DMS53 treated with DMSO at 0.1 percent for 48 hours (cell line): ENCODE data around the gene GALNT12.

Experiments used
- DNase-seq: peaks from one replicate; lab custom pipeline; 2025; ENCODE audit not compliant: unreplicated experiment; lab: John Stamatoyannopoulos, UW

GALNT12 gene

GRCh38 chr9:98877311-98877710 lies 69.8 kb downstream of the GALNT12 start:
- no peak for DNase-seq

GRCh38 chr9:98879094-98879962 lies 71.9 kb downstream of the GALNT12 start:
- no peak for DNase-seq

DNA sequence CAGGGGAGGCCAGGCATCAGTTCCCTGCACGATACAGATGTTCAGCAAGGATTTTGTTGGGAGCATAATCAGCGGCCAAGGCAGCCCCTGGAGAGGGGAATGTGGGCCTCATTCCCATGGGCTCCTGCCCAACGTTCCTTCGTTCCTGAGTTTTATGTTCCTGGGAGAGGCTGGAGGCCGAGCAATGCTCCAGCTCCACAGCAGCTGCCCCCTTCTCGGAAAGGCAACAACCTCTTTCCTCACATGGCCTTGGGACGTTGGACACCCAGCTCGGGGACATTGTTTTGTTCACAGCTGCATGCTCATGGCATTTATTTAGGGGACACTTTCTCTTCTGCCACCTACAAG lies 72.5 kb downstream of the GALNT12 start:
- no peak for DNase-seq

DNA sequence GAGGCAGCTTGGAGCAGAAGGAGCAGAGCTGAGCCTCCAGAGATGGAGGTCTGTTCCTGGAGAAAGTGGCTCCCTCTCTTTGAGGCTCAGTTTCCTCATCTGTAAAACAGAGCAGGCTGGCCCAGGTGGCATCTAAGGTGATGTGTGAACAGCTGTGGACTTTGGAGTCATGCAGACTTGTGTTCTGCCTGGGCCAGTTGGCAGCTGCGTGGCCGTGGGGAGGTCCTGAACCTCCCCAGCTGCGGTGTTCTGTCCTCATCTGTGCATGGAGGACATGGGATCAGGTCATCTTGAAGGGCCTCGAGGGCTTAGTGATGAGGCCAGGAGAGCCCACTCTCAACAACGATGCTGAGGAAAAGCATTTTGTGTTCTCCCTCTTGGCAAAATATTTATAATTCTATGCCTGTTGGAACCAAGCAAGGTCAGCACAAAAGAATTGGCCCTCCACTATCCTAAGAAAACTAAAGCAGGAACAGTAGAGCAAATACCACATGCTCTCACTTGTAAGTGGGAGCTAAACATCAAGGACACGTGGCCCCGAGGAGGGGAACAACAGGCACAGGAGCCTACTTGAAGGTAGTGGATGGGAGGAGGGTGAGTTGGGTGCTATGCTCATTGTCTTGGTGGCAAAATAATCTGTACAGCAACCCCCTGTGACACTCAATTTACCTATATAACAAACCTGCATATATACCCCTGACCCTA lies 73.0 kb downstream of the GALNT12 start:
- DNase-seq: no peak

DNA sequence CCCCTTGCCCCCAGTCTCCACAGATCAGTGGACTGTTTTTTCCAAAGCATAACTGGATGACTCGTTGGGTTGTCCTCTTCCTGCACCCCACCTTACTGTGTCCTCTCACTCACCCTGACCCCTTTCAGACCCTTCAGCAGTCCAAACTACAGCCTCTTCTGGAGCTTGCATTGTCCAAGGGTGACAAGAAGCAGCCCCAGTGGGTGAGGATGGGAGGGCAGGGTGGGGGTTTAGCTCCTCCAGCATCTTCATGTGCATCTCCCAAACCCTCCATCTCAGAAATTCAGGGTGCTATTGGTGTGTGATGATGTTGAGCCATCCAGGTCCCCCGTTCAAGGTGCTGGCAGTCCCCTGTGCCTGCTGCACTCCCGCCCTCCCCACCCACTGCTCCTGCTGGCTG lies 73.9 kb downstream of the GALNT12 start:
- DNase-seq: no peak

DNA sequence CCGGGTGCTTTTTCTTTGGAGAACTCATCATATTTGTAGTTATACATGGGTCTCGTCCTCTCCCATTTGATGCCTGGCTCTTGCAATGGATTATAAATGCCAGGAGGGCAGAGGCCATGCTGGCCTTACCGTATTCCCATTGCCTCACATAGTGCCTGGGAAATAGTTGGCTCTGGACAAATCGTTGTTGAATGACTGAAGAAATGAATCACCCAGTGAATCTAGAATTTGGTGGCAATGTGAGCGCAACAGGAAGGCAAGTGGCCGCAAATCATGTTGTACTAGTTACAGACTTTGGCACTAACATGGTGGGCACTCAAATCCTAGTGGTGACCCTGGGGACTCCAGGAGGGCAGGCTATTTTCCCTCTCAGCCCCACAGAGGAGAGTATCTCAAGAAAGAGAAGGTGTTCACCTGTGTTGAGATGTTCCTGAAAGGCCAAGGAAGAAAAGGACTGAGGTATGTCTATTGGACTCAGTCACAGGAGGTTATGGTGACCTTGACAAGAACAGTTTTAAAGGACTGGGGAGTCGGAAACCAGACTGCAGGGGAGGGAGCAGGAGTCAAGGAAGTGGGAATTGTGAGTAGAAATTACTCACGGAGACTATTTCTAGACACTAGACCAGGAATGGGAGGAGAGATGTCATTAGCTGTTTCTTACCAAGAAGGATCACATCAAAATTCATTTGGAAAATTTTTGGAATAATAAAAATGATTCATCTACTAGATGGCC lies 74.5 kb downstream of the GALNT12 start:
- no peak for DNase-seq

DNA sequence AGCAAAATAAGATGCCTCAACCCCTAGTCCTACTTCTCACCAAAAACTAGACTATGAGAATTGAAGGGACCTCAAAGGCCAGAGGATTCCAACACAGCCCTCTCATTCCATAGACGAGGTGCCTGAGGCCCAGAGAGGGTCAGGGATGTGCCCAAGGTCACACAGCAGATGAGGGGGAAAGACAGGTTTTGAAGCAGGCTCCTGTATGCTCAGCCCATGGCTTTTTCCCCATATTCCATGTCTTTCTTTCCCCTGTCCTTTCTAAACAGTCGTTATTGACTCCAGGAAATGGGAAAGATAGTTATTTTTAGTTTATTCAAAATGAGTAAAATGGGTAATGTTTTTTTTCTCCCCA lies 75.1 kb downstream of the GALNT12 start:
- no peak for DNase-seq

DNA sequence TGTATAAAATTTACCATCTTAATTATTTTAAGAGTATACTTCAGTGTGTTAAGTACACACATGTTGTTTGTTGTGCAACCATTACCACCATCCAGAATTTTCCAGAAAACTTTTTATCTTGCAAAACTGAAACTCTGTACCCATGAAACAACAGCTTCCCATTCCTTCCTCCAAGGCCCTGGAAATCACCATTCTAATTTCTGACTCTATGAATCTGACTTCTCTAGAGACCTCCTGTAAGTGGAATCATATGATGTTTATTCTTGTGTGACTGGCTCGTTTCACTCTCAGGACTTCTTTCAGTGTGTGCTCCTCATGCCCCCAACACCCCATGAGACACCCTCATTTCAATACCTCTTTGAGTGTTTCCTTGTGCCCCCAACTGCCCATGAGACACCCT lies 75.8 kb downstream of the GALNT12 start:
- no peak for DNase-seq

DNA sequence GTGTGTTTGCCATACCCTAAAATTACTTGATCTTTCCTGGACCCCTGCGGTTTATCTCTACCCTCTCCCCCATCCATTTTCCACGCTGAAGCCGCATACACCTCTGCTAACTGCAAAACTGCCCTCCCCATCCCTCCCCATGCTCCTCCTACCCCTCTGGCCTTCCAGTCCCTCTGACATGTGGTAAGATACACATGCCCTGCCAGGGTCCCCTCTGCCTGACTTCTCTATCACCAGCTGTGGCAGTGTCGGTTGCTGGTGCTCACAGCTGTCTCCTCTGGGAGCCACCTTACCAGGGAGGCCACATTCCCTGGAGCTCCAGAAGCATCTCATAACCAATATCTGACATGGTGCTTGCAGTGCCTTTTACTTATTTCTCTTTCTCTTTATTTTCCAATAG lies 77.4 kb downstream of the GALNT12 start:
- DNase-seq: no peak

- no peak for DNase-seq
Observed at GRCh38 chr9:98885575-98886295, 78.3 kb downstream of the GALNT12 start.

DNA sequence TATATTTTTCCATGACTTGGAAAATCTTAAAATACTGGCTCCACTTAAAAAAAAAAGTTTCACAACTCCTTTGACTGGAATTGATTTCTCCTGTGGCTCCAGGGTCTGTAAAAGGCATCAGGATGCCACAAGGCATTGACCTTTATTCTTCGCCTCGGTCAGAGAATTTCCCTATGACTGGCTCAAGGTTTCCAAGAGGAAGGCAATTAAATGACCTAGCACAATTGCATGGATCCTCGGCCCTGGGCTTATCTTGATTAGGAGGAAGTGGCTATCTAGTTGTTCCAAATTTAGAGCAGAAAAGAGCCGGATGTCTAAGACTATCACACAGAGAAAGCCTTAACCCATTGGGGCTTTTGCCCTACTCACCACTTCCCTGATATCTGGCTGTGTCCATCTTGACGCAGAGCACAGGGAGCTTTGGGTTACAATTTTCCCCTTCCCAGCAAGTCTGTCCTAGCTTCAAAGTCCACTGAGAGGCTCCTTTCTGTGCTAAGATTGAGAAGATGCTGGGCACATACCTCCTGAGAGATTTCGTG lies 79.3 kb downstream of the GALNT12 start:
- no peak for DNase-seq

GRCh38 chr9:98887918-98888510 lies 80.5 kb downstream of the GALNT12 start:
- no peak for DNase-seq

DNA sequence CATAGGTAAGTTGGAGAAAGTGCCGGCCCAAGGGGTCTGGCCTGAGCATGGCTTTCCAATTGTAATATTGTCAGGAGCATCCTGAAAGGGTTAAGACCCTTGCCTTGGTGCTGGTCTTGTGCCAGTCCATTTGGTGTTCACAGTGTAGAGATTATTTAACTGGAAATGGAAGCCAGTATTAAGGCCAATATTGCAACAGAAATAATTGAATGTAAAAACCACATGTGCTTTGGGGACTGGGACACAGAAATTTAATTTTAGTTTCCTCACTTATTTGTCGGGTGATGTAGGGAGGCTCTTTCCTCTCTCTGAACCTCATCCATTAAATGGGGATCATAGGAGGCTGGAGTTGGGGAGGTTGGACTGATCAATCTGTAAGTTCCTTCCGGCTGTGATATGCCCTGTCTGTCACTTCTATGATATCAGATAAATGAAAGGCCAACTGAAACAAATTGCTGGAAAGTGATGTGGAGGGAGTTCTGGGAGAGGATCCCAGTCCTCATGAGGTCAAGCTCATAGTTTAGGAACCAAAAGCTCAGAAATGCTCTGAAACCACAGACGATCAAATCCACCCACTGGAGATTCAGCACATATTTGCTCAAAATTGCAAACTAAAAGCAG lies 81.4 kb downstream of the GALNT12 start:
- no peak for DNase-seq

DNA sequence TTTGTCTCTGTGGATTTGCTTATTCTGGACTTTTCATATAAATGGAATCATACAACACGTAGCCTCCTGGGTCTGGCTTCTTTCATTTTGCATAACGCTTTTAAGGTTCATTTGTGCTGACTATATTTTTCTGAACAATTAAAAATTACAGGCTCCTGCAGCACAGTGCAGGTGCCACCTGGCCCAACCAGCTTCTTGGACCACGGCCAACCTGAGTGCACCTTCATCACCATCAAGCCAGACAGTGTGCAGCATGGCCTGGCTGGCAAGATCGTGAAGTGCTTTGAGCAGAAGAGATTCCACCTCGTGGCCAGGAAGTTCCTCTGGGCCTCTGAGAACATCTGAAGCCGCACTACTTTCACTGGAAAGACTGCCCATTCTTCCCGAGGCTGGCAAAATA lies 82.8 kb downstream of the GALNT12 start:
- no peak for DNase-seq

- DNase-seq: no peak
Observed at GRCh38 chr9:98892288-98892687, 84.8 kb downstream of the GALNT12 start.

DNA sequence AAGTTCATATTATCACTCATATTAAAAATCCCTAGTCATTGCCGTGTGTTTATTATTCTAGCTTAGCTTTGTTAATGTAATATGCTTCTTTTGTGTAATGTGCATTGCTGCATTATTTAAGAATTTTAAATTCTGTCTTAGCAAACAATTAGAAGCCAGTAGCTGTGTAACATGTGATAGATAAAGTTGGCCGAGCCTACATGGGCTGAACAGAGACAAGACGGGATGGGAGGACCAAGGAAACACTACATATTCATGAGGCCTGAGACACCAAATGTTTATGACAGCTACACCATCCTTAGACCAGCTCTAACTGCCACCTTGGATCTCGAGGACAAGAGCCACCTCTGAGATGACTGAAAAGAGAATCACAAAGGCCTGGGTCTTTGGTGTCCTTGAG lies 85.2 kb downstream of the GALNT12 start:
- no peak for DNase-seq

- no peak for DNase-seq
Observed at GRCh38 chr9:98894171-98894570, 86.7 kb downstream of the GALNT12 start.

DNA sequence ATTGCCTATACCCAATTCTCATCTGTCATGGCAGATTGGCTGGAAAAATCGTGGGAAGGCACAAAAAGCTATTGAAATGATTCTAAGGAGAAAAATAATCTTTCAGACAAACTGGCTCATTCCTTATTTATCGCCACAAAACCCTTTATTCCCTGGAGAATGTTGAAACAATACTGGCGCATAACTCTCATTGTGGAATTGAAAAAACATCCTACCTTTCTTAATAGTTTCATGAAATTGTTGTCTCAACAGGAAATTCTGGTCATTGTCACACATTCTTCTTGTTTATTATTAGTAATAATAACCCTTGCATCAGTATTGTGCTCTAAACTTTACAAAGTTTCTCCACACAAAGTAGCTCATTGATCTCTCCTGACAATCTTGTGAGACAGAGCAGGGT lies 87.3 kb downstream of the GALNT12 start:
- no peak for DNase-seq

DNA sequence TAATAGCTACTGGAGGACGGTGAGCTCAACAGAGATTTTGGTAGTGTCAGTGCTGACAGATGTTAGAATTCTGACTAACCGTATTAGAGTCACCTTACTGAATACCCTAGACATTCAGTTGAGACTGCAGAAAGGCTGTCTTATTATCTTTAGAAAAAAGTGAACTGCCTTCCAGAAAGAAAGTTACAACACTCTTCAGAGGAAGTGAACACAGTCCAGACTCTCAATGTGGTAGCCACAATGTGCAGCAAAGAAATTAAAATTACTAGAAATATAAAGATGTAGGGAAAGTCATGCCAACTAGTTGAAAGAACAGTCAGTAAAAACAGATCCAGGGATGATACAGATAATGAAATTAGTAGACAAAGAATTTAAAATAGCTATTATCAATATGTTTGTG lies 89.2 kb downstream of the GALNT12 start:
- DNase-seq: no peak

DNA sequence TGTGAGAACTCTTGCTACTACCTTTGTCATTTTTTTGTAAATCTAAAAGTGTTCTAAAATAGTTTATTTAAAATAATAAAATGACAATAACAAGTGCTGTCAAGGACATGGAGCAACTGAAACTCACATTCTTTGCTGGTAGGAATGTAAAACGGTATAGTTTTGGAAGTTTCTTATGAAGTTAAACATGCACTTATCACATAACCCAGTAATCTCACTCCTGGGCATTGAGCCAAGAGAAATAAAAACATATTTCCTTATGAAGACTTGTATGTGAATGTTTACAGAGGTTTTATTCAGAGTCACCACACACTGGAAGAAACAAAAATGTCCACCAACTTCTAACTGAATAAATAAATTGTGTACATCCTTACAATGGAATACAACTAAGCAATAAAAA lies 90.3 kb downstream of the GALNT12 start:
- DNase-seq: no peak
